ENCODE data around the gene TBKBP1. TPM values are rescaled to one million over a fixed set of nuclear protein-coding genes. Genes with fewer than 3 reads are reported as not detected.

Gene TBKBP1
- total RNA-seq, 2 experiments from 2014 or later, result 2.4 to 3.0 TPM

- Mint-ChIP-seq H3K4me3 (no peak overlapping the region), H3K27ac (no peak overlapping the region), H3K4me1 (ENCODE audit: low read depth) (peaks cover 55% of the 10 kb centered on the region), H3K36me3 (ENCODE audit: low read depth) (no peaks in the 10 kb centered on the region), H3K27me3 (no peaks in the 10 kb centered on the region), H3K9me3 (no peaks in the 10 kb centered on the region)
- CTCF ChIA-PET, result interaction anchor here (1.6 kb wide), 1 partner anchor 9 kb away, joined by 4 read pairs; no protein-coding TSS in a partner anchor
- no peaks in the 10 kb centered on the region for H3K9me3 ChIP-seq (ENCODE audit: control insufficient read depth in 1 of 2, insufficient read depth in 1 of 2, low read length in 2 of 2)
- no peak overlapping the region for H3K4me3 ChIP-seq (ENCODE audit: low read length)
- H3K36me3 ChIP-seq (ENCODE audit: insufficient read depth, low read length), result peaks cover 7% of the 10 kb centered on the region
- H3K27me3 ChIP-seq (ENCODE audit: control insufficient read depth in 1 of 2, insufficient read depth in 2 of 2, low read length in 2 of 2), result no peaks in the 10 kb centered on the region
- DNase-seq (no peak), ATAC-seq (ENCODE audit: poor library complexity) (no peak)
- H3K27ac ChIP-seq (ENCODE audit: low read depth in 1 of 2, low read length in 2 of 2), result no peak overlapping the region
- peaks cover 71% of the 10 kb centered on the region for H3K4me1 ChIP-seq (ENCODE audit: insufficient read depth, low read length)
- intact Hi-C loops (cut with DNase I, micrococcal nuclease), result no loop called here
- POLR2A ChIA-PET, result interaction anchor here (0.6 kb wide), 1 partner anchor 373 kb away, joined by 3 read pairs; no protein-coding TSS in a partner anchor
- TF ChIP-seq, protein P1, sequence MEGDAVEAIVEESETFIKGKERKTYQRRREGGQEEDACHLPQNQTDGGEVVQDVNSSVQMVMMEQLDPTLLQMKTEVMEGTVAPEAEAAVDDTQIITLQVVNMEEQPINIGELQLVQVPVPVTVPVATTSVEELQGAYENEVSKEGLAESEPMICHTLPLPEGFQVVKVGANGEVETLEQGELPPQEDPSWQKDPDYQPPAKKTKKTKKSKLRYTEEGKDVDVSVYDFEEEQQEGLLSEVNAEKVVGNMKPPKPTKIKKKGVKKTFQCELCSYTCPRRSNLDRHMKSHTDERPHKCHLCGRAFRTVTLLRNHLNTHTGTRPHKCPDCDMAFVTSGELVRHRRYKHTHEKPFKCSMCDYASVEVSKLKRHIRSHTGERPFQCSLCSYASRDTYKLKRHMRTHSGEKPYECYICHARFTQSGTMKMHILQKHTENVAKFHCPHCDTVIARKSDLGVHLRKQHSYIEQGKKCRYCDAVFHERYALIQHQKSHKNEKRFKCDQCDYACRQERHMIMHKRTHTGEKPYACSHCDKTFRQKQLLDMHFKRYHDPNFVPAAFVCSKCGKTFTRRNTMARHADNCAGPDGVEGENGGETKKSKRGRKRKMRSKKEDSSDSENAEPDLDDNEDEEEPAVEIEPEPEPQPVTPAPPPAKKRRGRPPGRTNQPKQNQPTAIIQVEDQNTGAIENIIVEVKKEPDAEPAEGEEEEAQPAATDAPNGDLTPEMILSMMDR (IDR thresholded peaks at IDR 0.05), result no peak
These were observed 14.4 kb downstream of the TBKBP1 start for GRCh38 chr17:47708312-47708863.

GRCh38 chr17:47708864-47709541, 15.0 kb downstream of the TBKBP1 start:
- Histone ChIP-seq H3K36me3 (ENCODE audit: insufficient read depth, low read length) (peaks cover 7% of the 10 kb centered on the region), H3K4me3 (ENCODE audit: low read length) (no peak overlapping the region), H3K27ac (ENCODE audit: low read depth in 1 of 2, low read length in 2 of 2) (no peak overlapping the region), H3K9me3 (ENCODE audit: control insufficient read depth in 1 of 2, insufficient read depth in 1 of 2, low read length in 2 of 2) (no peaks in the 10 kb centered on the region), H3K4me1 (ENCODE audit: insufficient read depth, low read length) (peaks cover 71% of the 10 kb centered on the region), H3K27me3 (ENCODE audit: control insufficient read depth in 1 of 2, insufficient read depth in 2 of 2, low read length in 2 of 2) (no peaks in the 10 kb centered on the region)
- no peak for DNase-seq
- intact Hi-C loops (cut with DNase I, micrococcal nuclease), result no loop called here
- CTCF ChIA-PET, result no interaction called here
- no peak overlapping the region for H3K4me3 Mint-ChIP-seq
- no peaks in the 10 kb centered on the region for H3K9me3 Mint-ChIP-seq
- peaks cover 50% of the 10 kb centered on the region for H3K4me1 Mint-ChIP-seq (ENCODE audit: low read depth)
- TF ChIP-seq, protein P1 (IDR thresholded peaks at IDR 0.05), result no peak
- H3K36me3 Mint-ChIP-seq (ENCODE audit: low read depth), result no peaks in the 10 kb centered on the region
- no peak overlapping the region for H3K27ac Mint-ChIP-seq
- ATAC-seq (ENCODE audit: poor library complexity), result no peak
- POLR2A ChIA-PET, result interaction anchor here (0.6 to 1.2 kb wide), 2 partner anchors 122 to 374 kb away, joined by 3 read pairs; partner anchors contain the start of genes LRRC46 and MRPL10
- no peaks in the 10 kb centered on the region for H3K27me3 Mint-ChIP-seq

GRCh38 chr17:47709594-47709993, 15.6 kb downstream of the TBKBP1 start:
- no peak overlapping the region for H3K4me3 Mint-ChIP-seq
- Histone ChIP-seq H3K27me3 (ENCODE audit: control insufficient read depth in 1 of 2, insufficient read depth in 2 of 2, low read length in 2 of 2) (no peaks in the 10 kb centered on the region), H3K4me1 (ENCODE audit: insufficient read depth, low read length) (peaks cover 71% of the 10 kb centered on the region), H3K4me3 (ENCODE audit: low read length) (no peak overlapping the region), H3K9me3 (ENCODE audit: control insufficient read depth in 1 of 2, insufficient read depth in 1 of 2, low read length in 2 of 2) (no peaks in the 10 kb centered on the region), H3K27ac (ENCODE audit: low read depth in 1 of 2, low read length in 2 of 2) (no peak overlapping the region), H3K36me3 (ENCODE audit: insufficient read depth, low read length) (peaks cover 7% of the 10 kb centered on the region)
- DNase-seq (no peak), ATAC-seq (ENCODE audit: poor library complexity) (no peak)
- TF ChIP-seq, protein P1 (IDR thresholded peaks at IDR 0.05), result no peak
- intact Hi-C loops (cut with DNase I, micrococcal nuclease), result no loop called here
- H3K27me3 Mint-ChIP-seq, result no peaks in the 10 kb centered on the region
- CTCF ChIA-PET, result no interaction called here
- POLR2A ChIA-PET, result interaction anchor here (1.2 kb wide), 1 partner anchor 122 kb away, joined by 3 read pairs; the partner anchor contains the start of genes LRRC46 and MRPL10
- H3K4me1 Mint-ChIP-seq (ENCODE audit: low read depth), result peaks cover 50% of the 10 kb centered on the region
- no peak overlapping the region for H3K27ac Mint-ChIP-seq
- H3K9me3 Mint-ChIP-seq, result no peaks in the 10 kb centered on the region
- H3K36me3 Mint-ChIP-seq (ENCODE audit: low read depth), result no peaks in the 10 kb centered on the region
